HG02981 (cell line): ENCODE measurements around the gene SMIM33.
"Not testable (repeated sequence)": the region's sequence is repeated elsewhere in the genome, so short reads cannot be mapped to it uniquely, and the experiment has no call there.

Experiments used
- ATAC-seq: cut with Tn5 transposase; IDR thresholded peaks from one replicate; pipeline ENCODE4 v1.9.1; 2021; ENCODE audit warnings: mild to moderate bottlenecking, moderate library complexity; ENCODE audit not compliant: unreplicated experiment

The SMIM33 gene

GRCh38 chr5:139481580-139482049, 10.8 kb downstream of the SMIM33 start:
- peak; percentile 22 for ATAC-seq

GRCh38 chr5:139482050-139482889, 11.5 kb downstream of the SMIM33 start, which contains the start of gene STING1:
TSS of gene STING1 (minus strand) at chr5:139482758. CDS start at chr5:139481704, 1,054 bp downstream.
- peak; percentile 51 for ATAC-seq

- ATAC-seq, result not testable (repeated sequence)
Measured at GRCh38 chr5:139482890-139483208, 12.0 kb downstream of the SMIM33 start.

- no peak for ATAC-seq
Measured at GRCh38 chr5:139486201-139486600, 15.4 kb downstream of the SMIM33 start.

- ATAC-seq, result no peak
Measured at GRCh38 chr5:139488260-139488659, 17.5 kb downstream of the SMIM33 start.

- no peak for ATAC-seq
Measured at GRCh38 chr5:139492700-139493192, 21.9 kb downstream of the SMIM33 start.

- no peak for ATAC-seq
Measured at GRCh38 chr5:139494256-139494655, 23.5 kb downstream of the SMIM33 start.

- no peak for ATAC-seq
Measured at GRCh38 chr5:139494832-139495231, 24.0 kb downstream of the SMIM33 start.

- ATAC-seq, result peak; percentile 41
Measured at GRCh38 chr5:139495638-139496435, 25.0 kb downstream of the SMIM33 start.

- no peak for ATAC-seq
Measured at GRCh38 chr5:139501381-139501780, 30.6 kb downstream of the SMIM33 start.

GRCh38 chr5:139503036-139503817, 32.4 kb downstream of the SMIM33 start:
- not testable (repeated sequence) for ATAC-seq

- ATAC-seq, result not testable (repeated sequence)
Measured at GRCh38 chr5:139503879-139504278, 33.1 kb downstream of the SMIM33 start.

- ATAC-seq, result not testable (repeated sequence)
Measured at GRCh38 chr5:139504722-139505121, 33.9 kb downstream of the SMIM33 start.

- ATAC-seq, result no peak
Measured at GRCh38 chr5:139512786-139513390, 42.1 kb downstream of the SMIM33 start.

GRCh38 chr5:139513434-139513833, 42.6 kb downstream of the SMIM33 start:
- peak; percentile 53 for ATAC-seq

- ATAC-seq, result no peak
Measured at GRCh38 chr5:139513852-139514485, 43.2 kb downstream of the SMIM33 start.

- ATAC-seq, result no peak
Measured at GRCh38 chr5:139514486-139514856, 43.7 kb downstream of the SMIM33 start.

GRCh38 chr5:139517683-139518564, 47.1 kb downstream of the SMIM33 start:
- ATAC-seq, result peak; percentile 82
